ENCODE measurements around the gene CTTNBP2. TPM values are rescaled to one million over a fixed set of nuclear protein-coding genes. Genes with fewer than 3 reads are reported as not detected.

The CTTNBP2 gene
- total and polyA plus RNA-seq, 2 of the 13 experiments (the other 11 are each of a cell fraction or from before 2014, with no cell fraction given): not detected

- 0% methylated on average over 1 of the region's 1 CpG for WGBS (ENCODE audit: low lambda C conversion rate)
- no peaks in the 10 kb centered on the region for H3K79me2 ChIP-seq (ENCODE audit: insufficient read depth, low read length)
- H4K20me1 ChIP-seq (ENCODE audit: insufficient read depth, low read length): no peaks in the 10 kb centered on the region
- TF ChIP-seq JDP2 (CRISPR knock-in tag; IDR thresholded peaks at IDR 0.05; ENCODE audit: borderline replicate concordance) (no peak), HNF1B (CRISPR knock-in tag; IDR thresholded peaks at IDR 0.05) (no peak), ZNF354B (CRISPR knock-in tag; IDR thresholded peaks at IDR 0.05) (no peak), FUBP1 (CRISPR knock-in tag; IDR thresholded peaks at IDR 0.05; ENCODE audit: borderline replicate concordance) (no peak), XBP1 (CRISPR knock-in tag; IDR thresholded peaks at IDR 0.05) (no peak), ZSCAN9 (CRISPR knock-in tag; IDR thresholded peaks at IDR 0.05; ENCODE audit: borderline replicate concordance) (no peak), SP2 (CRISPR knock-in tag; IDR thresholded peaks at IDR 0.05) (no peak), LRRFIP1 (CRISPR knock-in tag; conservative IDR thresholded peaks at IDR 0.05) (no peak), FOXK1 (CRISPR knock-in tag; IDR thresholded peaks at IDR 0.05; ENCODE audit: borderline replicate concordance, low read depth) (no peak), CEBPG (CRISPR knock-in tag; IDR thresholded peaks at IDR 0.05) (no peak), SKI (IDR thresholded peaks at IDR 0.05; ENCODE audit: partially characterized antibody) (no peak)
- no peaks in the 10 kb centered on the region for H3K4me1 ChIP-seq (ENCODE audit: insufficient read depth, low read length)
- no peak overlapping the region for H3K27ac ChIP-seq (ENCODE audit: extremely low read length, insufficient read depth, low read length)
- H3K27me3 ChIP-seq (ENCODE audit: control insufficient read depth in 1 of 2, insufficient read depth in 2 of 2, low read length in 2 of 2): no peaks in the 10 kb centered on the region
- H2AFZ ChIP-seq (ENCODE audit: low read length): no peak overlapping the region
- intact Hi-C loops (cut with micrococcal nuclease; ENCODE audit: unreplicated experiment) (no loop called here), in situ Hi-C loops (cut with HindIII; ENCODE audit: extremely low pct_ligation_motif_present, low pct_unique_long_range_greater_than_20kb) (no loop called here)
- FAIRE-seq (no peak), DNase-seq (ENCODE audit: low spot score) (no peak), ATAC-seq (no peak)
- no peak overlapping the region for H3K4me2 ChIP-seq (ENCODE audit: low read depth, low read length)
- POLR2A ChIA-PET: no interaction called here
- H3K4me3 ChIP-seq (replicated peaks in 1 of 3; ENCODE audit: insufficient read depth in 1 of 3, low read depth in 2 of 3, low read length in 3 of 3): no peak overlapping the region
- H3K9me3 ChIP-seq (ENCODE audit: low read length): no peaks in the 10 kb centered on the region
- no TSS peak for BruUV-seq (replicated peaks)
- CTCF ChIA-PET (ENCODE audit: low intra/inter-chr PET ratio, low total read pairs): no interaction called here
- no peak overlapping the region for H3K9ac ChIP-seq (ENCODE audit: insufficient read depth, low read depth, low read length)
- H3K36me3 ChIP-seq (replicated peaks in 1 of 2; ENCODE audit: control insufficient read depth in 1 of 2, insufficient read depth in 2 of 2, low read length in 2 of 2): no peaks in the 10 kb centered on the region
These were observed 72.4 kb downstream of the CTTNBP2 start for GRCh38 chr7:117800841-117801240.

Measured in HepG2 (cell line).